ENCODE results near the gene SMIM41. TPM values are rescaled to one million over a fixed set of nuclear protein-coding genes. Genes with fewer than 3 reads are reported as not detected.

SMIM41 gene
- total RNA-seq, 1 experiment from 2014 or later, result not detected

GRCh38 chr12:52126050-52126604, 46.6 kb downstream of the SMIM41 start:
- Mint-ChIP-seq H3K4me3 (ENCODE audit: unreplicated experiment) (no peak overlapping the region), H3K4me1 (ENCODE audit: low read depth, unreplicated experiment) (peaks cover 7% of the 10 kb centered on the region), H3K36me3 (ENCODE audit: insufficient read depth, unreplicated experiment) (no peaks in the 10 kb centered on the region), H3K9me3 (ENCODE audit: unreplicated experiment) (no peaks in the 10 kb centered on the region), H3K27me3 (ENCODE audit: insufficient read depth, unreplicated experiment) (no peaks in the 10 kb centered on the region), H3K27ac (ENCODE audit: unreplicated experiment) (no peak overlapping the region)
- ChIA-PET CTCF (interaction anchor here (0.5 to 5.8 kb wide), 5 partner anchors 30 to 101 kb away, joined by 4 to 63 read pairs (median 5); no protein-coding TSS in a partner anchor), POLR2A (no interaction called here)
- TF ChIP-seq CTCF (IDR thresholded peaks at IDR 0.05; ENCODE audit: insufficient read depth in 1 of 2, low read depth in 1 of 2, low read length in 1 of 2, severe bottlenecking in 1 of 2, unreplicated experiment in 1 of 2), result no peak
- Histone ChIP-seq H3K4me3 (ENCODE audit: low read depth, low read length) (no peak overlapping the region), H3K9me3 (no peaks in the 10 kb centered on the region), H3K36me3 (ENCODE audit: control insufficient read depth, insufficient read depth, low read length) (no peaks in the 10 kb centered on the region), H3K27me3 (replicated peaks; ENCODE audit: control insufficient read depth, insufficient read depth, low read length) (no peaks in the 10 kb centered on the region), H3K4me1 (no peaks in the 10 kb centered on the region)
- DNase-seq, result no peak
- intact Hi-C loops (cut with micrococcal nuclease; ENCODE audit: unreplicated experiment), result no loop called here
- BruUV-seq (replicated peaks), result no TSS peak

- Mint-ChIP-seq H3K27ac (ENCODE audit: unreplicated experiment) (no peak overlapping the region), H3K4me1 (ENCODE audit: low read depth, unreplicated experiment) (peaks cover 2% of the 10 kb centered on the region)
Observed at GRCh38 chr12:52126605-52127578, 47.4 kb downstream of the SMIM41 start.

More at GRCh38 chr12:52126605-52127578, 47.4 kb downstream of the SMIM41 start:
- no peaks in the 10 kb centered on the region for H3K9me3 Mint-ChIP-seq (ENCODE audit: unreplicated experiment)
- no peak for DNase-seq
- ChIA-PET CTCF (interaction anchor here (1.0 to 5.8 kb wide), 2 partner anchors 30 to 101 kb away, joined by 4 to 63 read pairs; no protein-coding TSS in a partner anchor), POLR2A (no interaction called here)
- BruUV-seq (replicated peaks), result no TSS peak
- H3K4me3 Mint-ChIP-seq (ENCODE audit: unreplicated experiment), result no peak overlapping the region
- H3K27me3 Mint-ChIP-seq (ENCODE audit: insufficient read depth, unreplicated experiment), result no peaks in the 10 kb centered on the region
- H3K36me3 Mint-ChIP-seq (ENCODE audit: insufficient read depth, unreplicated experiment), result no peaks in the 10 kb centered on the region
- Histone ChIP-seq H3K27me3 (replicated peaks; ENCODE audit: control insufficient read depth, insufficient read depth, low read length) (no peaks in the 10 kb centered on the region), H3K4me3 (ENCODE audit: low read depth, low read length) (no peak overlapping the region), H3K36me3 (ENCODE audit: control insufficient read depth, insufficient read depth, low read length) (no peaks in the 10 kb centered on the region), H3K4me1 (no peaks in the 10 kb centered on the region), H3K9me3 (no peaks in the 10 kb centered on the region)
- intact Hi-C loops (cut with micrococcal nuclease; ENCODE audit: unreplicated experiment), result no loop called here
- no peak for TF ChIP-seq CTCF (IDR thresholded peaks at IDR 0.05; ENCODE audit: insufficient read depth in 1 of 2, low read depth in 1 of 2, low read length in 1 of 2, severe bottlenecking in 1 of 2, unreplicated experiment in 1 of 2)
